Measurements from ENCODE around the gene SHKBP1.

SHKBP1 gene

GRCh38 chr19:40603389-40604170 lies 26.9 kb downstream of the SHKBP1 start:
- peak; percentile 96 for DNase-seq

GRCh38 chr19:40604171-40604646 lies 27.5 kb downstream of the SHKBP1 start:
- DNase-seq: no peak

GRCh38 chr19:40604647-40605215 lies 28.1 kb downstream of the SHKBP1 start:
- no peak for DNase-seq

- peak; percentile 76 for DNase-seq
Measured at GRCh38 chr19:40605216-40605971, 28.7 kb downstream of the SHKBP1 start.

- no peak for DNase-seq
Measured at GRCh38 chr19:40607311-40608239, 30.9 kb downstream of the SHKBP1 start.

GRCh38 chr19:40608240-40608621 lies 31.6 kb downstream of the SHKBP1 start:
- DNase-seq: no peak

- no peak for DNase-seq
Measured at GRCh38 chr19:40608957-40609356, 32.3 kb downstream of the SHKBP1 start.

GRCh38 chr19:40609561-40610395 lies 33.1 kb downstream of the SHKBP1 start:
- peak; percentile 92 for DNase-seq

GRCh38 chr19:40610396-40611064 lies 33.9 kb downstream of the SHKBP1 start:
- peak; percentile 66 for DNase-seq

GRCh38 chr19:40611096-40611495 lies 34.4 kb downstream of the SHKBP1 start:
- no peak for DNase-seq

- no peak for DNase-seq
Measured at GRCh38 chr19:40611900-40612698, 35.4 kb downstream of the SHKBP1 start.

GRCh38 chr19:40612831-40613689 lies 36.4 kb downstream of the SHKBP1 start:
- DNase-seq: peak; percentile 82

GRCh38 chr19:40613690-40614621 lies 37.3 kb downstream of the SHKBP1 start:
- DNase-seq: peak; percentile 85

GRCh38 chr19:40614622-40615411 lies 38.1 kb downstream of the SHKBP1 start:
- peak; percentile 81 for DNase-seq

GRCh38 chr19:40616178-40616577 lies 39.5 kb downstream of the SHKBP1 start:
- no peak for DNase-seq

- DNase-seq: no peak
Measured at GRCh38 chr19:40616941-40617340, 40.3 kb downstream of the SHKBP1 start.

- no peak for DNase-seq
Measured at GRCh38 chr19:40617961-40618360, 41.3 kb downstream of the SHKBP1 start.

Data from activated CD4-positive, CD25-positive, alpha-beta regulatory T cell treated with anti-CD3 and anti-CD28 coated beads, Interleukin-2, amount 50 U/mL, for 72 hours (primary cell).